Measurements from ENCODE around the gene UBASH3A.

GRCh38 chr21:42427809-42428419, 24.2 kb downstream of the UBASH3A start:
- TF ChIP-seq CTCF (tag by site-specific recombination; IDR thresholded peaks at IDR 0.05) = no peak
- no peak for TF ChIP-seq RBAK (tag by site-specific recombination; IDR thresholded peaks at IDR 0.05)
- TF ChIP-seq ZNF175 (tag by site-specific recombination; IDR thresholded peaks at IDR 0.05) = no peak
- no peak for TF ChIP-seq ZNF768 (tag by site-specific recombination; IDR thresholded peaks at IDR 0.05)
- no peak for TF ChIP-seq ZBTB48 (tag by site-specific recombination; IDR thresholded peaks at IDR 0.05)
- no peak for TF ChIP-seq ZFP69B (tag by site-specific recombination; IDR thresholded peaks at IDR 0.05)
- no peak for TF ChIP-seq ZNF629 (tag by site-specific recombination; IDR thresholded peaks at IDR 0.05)
- no peak for TF ChIP-seq KLF16 (tag by site-specific recombination; IDR thresholded peaks at IDR 0.05)
- no peak for TF ChIP-seq GFI1B (tag by site-specific recombination; IDR thresholded peaks at IDR 0.05)
- no peak for TF ChIP-seq ZNF488 (tag by site-specific recombination; IDR thresholded peaks at IDR 0.05)
- TF ChIP-seq YY1 (tag by site-specific recombination; IDR thresholded peaks at IDR 0.05) = no peak
- TF ChIP-seq ZBTB21 (tag by site-specific recombination; IDR thresholded peaks at IDR 0.05) = no peak
- no peak for TF ChIP-seq FEZF1 (tag by site-specific recombination; IDR thresholded peaks at IDR 0.05)
- no peak for TF ChIP-seq KLF10 (tag by site-specific recombination; IDR thresholded peaks at IDR 0.05)
